Stimulated activated memory B cell treated with anti-CD40 and anti-IgM and Interleukin-4, amounts not matched to agents 10 μg/mL and 1 μg/mL and 100 μg/mL, for 72 hours (primary cell): Measurements from ENCODE around the gene EPHA7.

Experiments used
- ATAC-seq: fragments of 150-1000 bp; cut with Tn5 transposase; 2 replicates; pipeline ENCODE4 v1.10.0; 2021
- H3K27ac Mint-ChIP-seq: one replicate; pipeline ENCODE4 v1.8.0; 2022; ENCODE audit warnings: mild to moderate bottlenecking, mixed read lengths
- H3K27me3 Mint-ChIP-seq: one replicate; pipeline ENCODE4 v1.8.0; 2022; ENCODE audit warnings: mixed read lengths
- H3K36me3 Mint-ChIP-seq: one replicate; pipeline ENCODE4 v1.8.0; 2022; ENCODE audit warnings: mixed read lengths
- H3K4me1 Mint-ChIP-seq: one replicate; pipeline ENCODE4 v1.8.0; 2022; ENCODE audit warnings: mixed read lengths
- H3K4me3 Mint-ChIP-seq: one replicate; pipeline ENCODE4 v1.8.0; 2022; ENCODE audit warnings: mild to moderate bottlenecking, moderate library complexity, mixed read lengths
- H3K9me3 Mint-ChIP-seq: one replicate; pipeline ENCODE4 v1.8.0; 2022; ENCODE audit warnings: mixed read lengths

EPHA7 gene

GRCh38 chr6:93419304-93420162, at the start of gene EPHA7:
Gene EPHA7 (minus strand): TSS chr6:93419559. CDS start chr6:93419341, 218 bp downstream.
- ATAC-seq: peak; percentile 70
- Mint-ChIP-seq H3K4me3 (peak within 1 kb of the TSS; percentile 81), H3K4me1 (peaks cover 16% of the 10 kb centered on the region), H3K36me3 (no peaks in the 10 kb centered on the region), H3K27ac (no peak within 1 kb of the TSS), H3K27me3 (peaks cover 43% of the 10 kb centered on the region), H3K9me3 (no peaks in the 10 kb centered on the region)

GRCh38 chr6:93468291-93468690, 48.9 kb upstream of the EPHA7 start:
- H3K27ac Mint-ChIP-seq: no peak overlapping the region
- H3K36me3 Mint-ChIP-seq: no peaks in the 10 kb centered on the region
- no peaks in the 10 kb centered on the region for H3K4me1 Mint-ChIP-seq
- ATAC-seq: no peak
- no peaks in the 10 kb centered on the region for H3K27me3 Mint-ChIP-seq
- no peak overlapping the region for H3K4me3 Mint-ChIP-seq
- peaks cover 11% of the 10 kb centered on the region for H3K9me3 Mint-ChIP-seq

GRCh38 chr6:93454533-93454932, 35.2 kb upstream of the EPHA7 start:
- Mint-ChIP-seq H3K4me1 (no peaks in the 10 kb centered on the region), H3K27me3 (no peaks in the 10 kb centered on the region), H3K27ac (no peak overlapping the region), H3K4me3 (no peak overlapping the region), H3K9me3 (peaks cover 15% of the 10 kb centered on the region), H3K36me3 (no peaks in the 10 kb centered on the region)
- ATAC-seq: no peak

- Mint-ChIP-seq H3K36me3 (no peaks in the 10 kb centered on the region), H3K27me3 (no peaks in the 10 kb centered on the region), H3K4me1 (no peaks in the 10 kb centered on the region), H3K4me3 (no peak overlapping the region), H3K27ac (no peak overlapping the region), H3K9me3 (peaks cover 15% of the 10 kb centered on the region)
- no peak for ATAC-seq
Observed at GRCh38 chr6:93453956-93454355, 34.6 kb upstream of the EPHA7 start.

- Mint-ChIP-seq H3K4me1 (no peaks in the 10 kb centered on the region), H3K9me3 (peaks cover 10% of the 10 kb centered on the region), H3K27me3 (no peaks in the 10 kb centered on the region), H3K4me3 (no peak overlapping the region), H3K27ac (no peak overlapping the region), H3K36me3 (no peaks in the 10 kb centered on the region)
- ATAC-seq: no peak
Observed at GRCh38 chr6:93447874-93448273, 28.5 kb upstream of the EPHA7 start.

GRCh38 chr6:93437491-93437890, 18.1 kb upstream of the EPHA7 start:
- Mint-ChIP-seq H3K4me1 (no peaks in the 10 kb centered on the region), H3K27ac (no peak overlapping the region), H3K9me3 (peaks cover 4% of the 10 kb centered on the region), H3K36me3 (no peaks in the 10 kb centered on the region), H3K27me3 (no peaks in the 10 kb centered on the region), H3K4me3 (no peak overlapping the region)
- ATAC-seq: no peak

GRCh38 chr6:93433592-93433991, 14.2 kb upstream of the EPHA7 start:
- H3K27ac Mint-ChIP-seq: no peak overlapping the region
- H3K36me3 Mint-ChIP-seq: no peaks in the 10 kb centered on the region
- ATAC-seq: no peak
- H3K27me3 Mint-ChIP-seq: no peaks in the 10 kb centered on the region
- H3K9me3 Mint-ChIP-seq: no peaks in the 10 kb centered on the region
- no peaks in the 10 kb centered on the region for H3K4me1 Mint-ChIP-seq
- H3K4me3 Mint-ChIP-seq: no peak overlapping the region

- H3K4me3 Mint-ChIP-seq: no peak overlapping the region
- H3K36me3 Mint-ChIP-seq: no peaks in the 10 kb centered on the region
- H3K4me1 Mint-ChIP-seq: peaks cover 5% of the 10 kb centered on the region
- no peak for ATAC-seq
- H3K27ac Mint-ChIP-seq: no peak overlapping the region
- peaks cover 6% of the 10 kb centered on the region for H3K9me3 Mint-ChIP-seq
- H3K27me3 Mint-ChIP-seq: peaks cover 18% of the 10 kb centered on the region
Observed at GRCh38 chr6:93424303-93425064, 5.1 kb upstream of the EPHA7 start.

GRCh38 chr6:93423542-93423941, 4.2 kb upstream of the EPHA7 start:
- peaks cover 6% of the 10 kb centered on the region for H3K9me3 Mint-ChIP-seq
- no peaks in the 10 kb centered on the region for H3K36me3 Mint-ChIP-seq
- H3K27me3 Mint-ChIP-seq: peaks cover 28% of the 10 kb centered on the region
- H3K4me1 Mint-ChIP-seq: peaks cover 9% of the 10 kb centered on the region
- no peak for ATAC-seq
- H3K27ac Mint-ChIP-seq: no peak overlapping the region
- no peak overlapping the region for H3K4me3 Mint-ChIP-seq

GRCh38 chr6:93420163-93420795, 920 bp upstream of the EPHA7 start:
- no peak for ATAC-seq
- Mint-ChIP-seq H3K4me1 (peaks cover 16% of the 10 kb centered on the region), H3K27me3 (peaks cover 43% of the 10 kb centered on the region), H3K9me3 (no peaks in the 10 kb centered on the region), H3K27ac (no peak overlapping the region), H3K4me3 (no peak overlapping the region), H3K36me3 (no peaks in the 10 kb centered on the region)

GRCh38 chr6:93418408-93419303, 703 bp downstream of the EPHA7 start:
- Mint-ChIP-seq H3K4me3 (peak overlapping the region; percentile 81), H3K27ac (no peak overlapping the region), H3K27me3 (peaks cover 43% of the 10 kb centered on the region), H3K36me3 (no peaks in the 10 kb centered on the region), H3K9me3 (no peaks in the 10 kb centered on the region), H3K4me1 (peaks cover 16% of the 10 kb centered on the region)
- ATAC-seq: no peak

GRCh38 chr6:93418033-93418407, 1.3 kb downstream of the EPHA7 start:
- Mint-ChIP-seq H3K27me3 (peaks cover 43% of the 10 kb centered on the region), H3K36me3 (no peaks in the 10 kb centered on the region), H3K27ac (no peak overlapping the region), H3K4me3 (no peak overlapping the region), H3K9me3 (no peaks in the 10 kb centered on the region), H3K4me1 (peaks cover 16% of the 10 kb centered on the region)
- ATAC-seq: no peak

GRCh38 chr6:93417421-93418013, 1.8 kb downstream of the EPHA7 start:
- ATAC-seq: no peak
- Mint-ChIP-seq H3K4me3 (no peak overlapping the region), H3K27ac (no peak overlapping the region), H3K27me3 (peaks cover 43% of the 10 kb centered on the region), H3K36me3 (no peaks in the 10 kb centered on the region), H3K4me1 (peaks cover 16% of the 10 kb centered on the region), H3K9me3 (no peaks in the 10 kb centered on the region)

GRCh38 chr6:93416571-93417420, 2.6 kb downstream of the EPHA7 start:
- no peak for ATAC-seq
- Mint-ChIP-seq H3K9me3 (no peaks in the 10 kb centered on the region), H3K27ac (no peak overlapping the region), H3K27me3 (peaks cover 43% of the 10 kb centered on the region), H3K4me3 (no peak overlapping the region), H3K36me3 (no peaks in the 10 kb centered on the region), H3K4me1 (peaks cover 16% of the 10 kb centered on the region)
